ENCODE results near the gene DACT3. TPM values are rescaled to one million over a fixed set of nuclear protein-coding genes. Genes with fewer than 3 reads are reported as not detected.

The DACT3 gene
- total and polyA plus RNA-seq, 12 donors = 3.9 to 29.3 (median 12.2) TPM

- peaks cover 14 to 77% (median 53%) of the 10 kb centered on the region in 9 donors for H3K4me1 ChIP-seq
- peak; percentile 68 to 81 (median 76) for ATAC-seq
- H3K9me3 ChIP-seq = no peaks in the 10 kb centered on the region
- no peaks in the 10 kb centered on the region for H3K27me3 ChIP-seq
- WGBS, 2 donors = 34 to 45% methylated on average over 13 of the region's 13 CpGs
- H3K36me3 ChIP-seq = no peaks in the 10 kb centered on the region
- intact Hi-C loops (cut with DNase I) = no loop called here
- TF ChIP-seq CTCF (IDR thresholded peaks at IDR 0.05) = no peak
- DNase-seq = peak; percentile 78 to 81
- H3K4me3 ChIP-seq = peak within 1 kb of the TSS in 9 of 10 donors; percentile 25 to 49 (median 41)
- peak within 1 kb of the TSS; percentile 50 to 88 (median 75) for H3K27ac ChIP-seq
Measured at GRCh38 chr19:46624958-46625661, 35.9 kb downstream of the DACT3 start, which contains the start of gene PTGIR. Gene PTGIR, minus strand, starts transcription at chr19:46625089. Its CDS starts 864 bp downstream, at chr19:46624225.

GRCh38 chr19:46623915-46624502 is 37.0 kb downstream of the DACT3 start:
- Histone ChIP-seq H3K27me3 (no peaks in the 10 kb centered on the region), H3K36me3 (no peaks in the 10 kb centered on the region), H3K9me3 (no peaks in the 10 kb centered on the region), H3K27ac (peak overlapping the region in 9 of 10 donors; percentile 44 to 88 (median 76)), H3K4me1 (peaks cover 15 to 76% (median 64%) of the 10 kb centered on the region in 9 donors), H3K4me3 (peak overlapping the region in 9 of 10 donors; percentile 25 to 49 (median 41))
- ATAC-seq (no peak), DNase-seq (no peak)
- intact Hi-C loops (cut with DNase I) = no loop called here
- TF ChIP-seq CTCF (IDR thresholded peaks at IDR 0.05) = no peak
- WGBS, 2 donors = 89 to 93% methylated on average over 35 of the region's 35 CpGs

- Histone ChIP-seq H3K4me1 (peaks cover 28 to 89% (median 78%) of the 10 kb centered on the region in 9 donors), H3K9me3 (no peaks in the 10 kb centered on the region), H3K27me3 (no peaks in the 10 kb centered on the region), H3K4me3 (peak overlapping the region in 9 of 10 donors; percentile 8 to 49 (median 41)), H3K36me3 (no peaks in the 10 kb centered on the region), H3K27ac (peak overlapping the region in 7 of 10 donors; percentile 40 to 79 (median 74))
- 63 to 66% methylated on average over 7 of the region's 7 CpGs for WGBS, 2 donors
- ATAC-seq = no peak
- no peak for DNase-seq
- intact Hi-C loops (cut with DNase I) = no loop called here
- TF ChIP-seq CTCF (IDR thresholded peaks at IDR 0.05) = no peak
Measured at GRCh38 chr19:46622118-46622446, 38.9 kb downstream of the DACT3 start.

- intact Hi-C loops (cut with DNase I) = no loop called here
- no peaks in the 10 kb centered on the region for H3K9me3 ChIP-seq
- WGBS, 2 donors = 54 to 63% methylated on average over 32 of the region's 32 CpGs
- H3K4me3 ChIP-seq = peak overlapping the region in 9 of 10 donors; percentile 8 to 49 (median 41)
- ATAC-seq (no peak), DNase-seq (no peak)
- H3K4me1 ChIP-seq = peaks cover 22 to 89% (median 81%) of the 10 kb centered on the region in 9 donors
- no peaks in the 10 kb centered on the region for H3K36me3 ChIP-seq
- peak overlapping the region in 9 of 10 donors; percentile 41 to 79 (median 69) for H3K27ac ChIP-seq
- H3K27me3 ChIP-seq = no peaks in the 10 kb centered on the region
- peak in 2 of 9 donors; percentile 5 to 8 for TF ChIP-seq CTCF (IDR thresholded peaks at IDR 0.05)
Measured at GRCh38 chr19:46621191-46622117, 39.5 kb downstream of the DACT3 start.

Measured in heart right ventricle (tissue), 16 donors.